Endothelial cell of umbilical vein (primary cell): ENCODE data around the gene TXNRD2. TPM values are rescaled to one million over a fixed set of nuclear protein-coding genes. Genes with fewer than 3 reads are reported as not detected.

Source experiments
- BruUV-seq: library from RNA; stranded (reverse); fragments of 400-500 nt; replicated peaks from 2 replicates; lab custom pipeline; 2021; lab: Mats Ljungman, UMichigan
- CTCF ChIA-PET: fragments of 300-600, 350-600 bp; sonication (Branson Sonifier 250); formaldehyde crosslinking; loops from one replicate; lab custom pipeline; 2021; ENCODE audit warnings: antibody characterized with exemption, inconsistent platforms; lab: Charles Lee
- POLR2A ChIA-PET: fragments of 300-600, 350-600 bp; sonication (Branson Sonifier 250); formaldehyde crosslinking; loops from one replicate; lab custom pipeline; 2021; ENCODE audit warnings: antibody characterized with exemption, inconsistent platforms; lab: Charles Lee
- DNase-seq: peaks from one replicate; pipeline ENCODE4 v3.0.0-alpha.2; 2011; ENCODE audit warnings: low read depth, low spot score
- FAIRE-seq: peaks from 2 replicates; lab custom pipeline; 2011; peaks lifted over from hg19 to GRCh38; lab: Jason Lieb, UNC
- H2AFZ ChIP-seq: 2 replicates; pipeline ENCODE4 v1.6.0; 2012; ENCODE audit warnings: low read depth, low read length, control low read depth, inconsistent platforms
- H3K27ac ChIP-seq: 2 replicates; pipeline ENCODE4 v1.5.1; 2011; ENCODE audit warnings: low read depth, mild to moderate bottlenecking, control low read depth, low read length, moderate library complexity; ENCODE audit not compliant: insufficient read depth
- H3K27me3 ChIP-seq, 2 experiments: 2 replicates each; pipeline versions ENCODE4 v1.6.0 to v1.6.1; 2011; ENCODE audit warnings: low read length in 2 of 2, mixed read lengths in 1 of 2; ENCODE audit not compliant: control insufficient read depth in 2 of 2, insufficient read depth in 2 of 2
- H3K36me3 ChIP-seq, 2 experiments: 2 replicates in 1 of 2; 3 replicates in 1 of 2; pipeline ENCODE4 v1.5.1; 2011; ENCODE audit warnings: low read length in 2 of 2, mild to moderate bottlenecking in 1 of 2, moderate library complexity in 1 of 2; ENCODE audit not compliant: control insufficient read depth in 2 of 2, insufficient read depth in 2 of 2; ENCODE audit errors: extremely low read depth in 1 of 2
- H3K4me1 ChIP-seq: 3 replicates; pipeline ENCODE4 v1.5.1; 2011; ENCODE audit warnings: mild to moderate bottlenecking, low read length; ENCODE audit not compliant: control insufficient read depth, insufficient read depth; ENCODE audit errors: extremely low read depth
- H3K4me2 ChIP-seq: 2 replicates; pipeline ENCODE4 v1.6.1; 2011; ENCODE audit warnings: low read length, control low read depth, mixed read lengths; ENCODE audit not compliant: insufficient read depth
- H3K4me3 ChIP-seq, 3 experiments: fragments of 200-600 bp in 1 of 3; sonication (generic), shearing (Covaris generic) in 1 of 3; replicated peaks in 1 of 3; 2 replicates each; pipeline ENCODE4 v1.5.1; 2011 to 2016; ENCODE audit warnings: control low read depth in 3 of 3, low read length in 3 of 3, mild to moderate bottlenecking in 2 of 3, inconsistent platforms in 1 of 3, low read depth in 1 of 3, moderate library complexity in 1 of 3; ENCODE audit not compliant: insufficient read depth in 1 of 3
- H3K79me2 ChIP-seq: 2 replicates; pipeline ENCODE4 v1.6.0; 2012; ENCODE audit warnings: low read length, inconsistent platforms; ENCODE audit not compliant: control insufficient read depth, insufficient read depth
- H3K9ac ChIP-seq: replicated peaks from 2 replicates; pipeline ENCODE3; 2011; ENCODE audit warnings: low read length, control low read depth; ENCODE audit not compliant: insufficient read depth; ENCODE audit errors: extremely low read depth
- H3K9me1 ChIP-seq: replicated peaks from 3 replicates; pipeline ENCODE4 v1.6.0; 2011; ENCODE audit warnings: mild to moderate bottlenecking, low read length; ENCODE audit not compliant: control insufficient read depth, insufficient read depth; ENCODE audit errors: extremely low read depth
- H3K9me3 ChIP-seq: replicated peaks from 2 replicates; pipeline ENCODE4 v1.5.1; 2012; ENCODE audit warnings: low read length, inconsistent platforms; ENCODE audit not compliant: control insufficient read depth, insufficient read depth
- H4K20me1 ChIP-seq: replicated peaks from 2 replicates; pipeline ENCODE3; 2011; ENCODE audit warnings: mild to moderate bottlenecking, low read length; ENCODE audit not compliant: control insufficient read depth, insufficient read depth; ENCODE audit errors: extremely low read depth
- EZH2 ChIP-seq: IDR thresholded peaks from 2 replicates; pipeline ENCODE4 v1.6.1; 2012; ENCODE audit warnings: borderline replicate concordance, low read depth, mild to moderate bottlenecking, moderate library complexity, low read length, inconsistent platforms; ENCODE audit not compliant: severe bottlenecking
- FOS ChIP-seq: IDR thresholded peaks from 2 replicates; pipeline ENCODE4 v1.6.1; 2011; ENCODE audit warnings: mild to moderate bottlenecking, low read length, moderate library complexity, borderline replicate concordance; ENCODE audit not compliant: insufficient read depth
- GATA2 ChIP-seq: IDR thresholded peaks from 2 replicates; pipeline ENCODE4 v1.7.0; 2011; ENCODE audit warnings: low read depth, mild to moderate bottlenecking, moderate library complexity, mixed read lengths, low read length; ENCODE audit not compliant: insufficient read length, insufficient read depth
- JUN ChIP-seq: IDR thresholded peaks from 2 replicates; pipeline ENCODE4 v1.6.1; 2011; ENCODE audit warnings: borderline replicate concordance, low read depth; ENCODE audit not compliant: insufficient read length, insufficient read depth
- MYC ChIP-seq: IDR thresholded peaks from one replicate; pipeline ENCODE4 v1.6.1; 2011; ENCODE audit warnings: mild to moderate bottlenecking, low read depth, low read length
- POLR2A ChIP-seq: IDR thresholded peaks from 2 replicates; pipeline ENCODE4 v1.6.1; 2012; ENCODE audit warnings: low read depth, mild to moderate bottlenecking, control low read depth, low read length
- POLR2AphosphoS5 ChIP-seq: IDR thresholded peaks from 2 replicates; pipeline ENCODE4 v1.6.1; 2012; ENCODE audit warnings: low read depth, mild to moderate bottlenecking, control low read depth, low read length, moderate library complexity; ENCODE audit not compliant: insufficient read depth
- dilution Hi-C: fragments of 300-500 bp; cut with MboI; formaldehyde crosslinking; loops from one replicate; pipeline ENCODE4 v1.15.0; 2019; ENCODE audit warnings: low sequenced_read_pairs; ENCODE audit not compliant: extremely low pct_ligation_motif_present
- intact Hi-C: fragments of 100-400 bp; cut with micrococcal nuclease; formaldehyde crosslinking; loops from one replicate; pipeline ENCODE4 v1.10.0; 2022
- polyA plus RNA-seq, 4 experiments: library from polyadenylated mRNA; depleted of rRNA in 3 of 4; stranded (reverse) in 3 of 4; unstranded in 1 of 4; fragments of >200 nt; gene quantifications; 2 replicates each; pipeline versions ENCODE4 v1.2.1 to v1.2.3, GENCODE V29; 2011 to 2012; ENCODE audit warnings: missing spikeins in 1 of 4
- total RNA-seq: library from RNA; stranded (reverse); gene quantifications from 2 replicates; pipeline ENCODE4 v1.2.3, GENCODE V29; 2021
- TF ChIP-seq, protein P1 (sequence below): IDR thresholded peaks from 2 replicates; pipeline ENCODE4 v1.6.1; 2011; ENCODE audit not compliant: insufficient read depth, insufficient read length
- TF ChIP-seq, protein P2 (sequence below), 2 donors: IDR thresholded peaks; 1 replicate in 1 of 2; 2 replicates in 1 of 2; pipeline ENCODE4 v1.5.1; 2011; ENCODE audit warnings: low read length in 2 of 2, mild to moderate bottlenecking in 2 of 2, moderate library complexity in 2 of 2, control low read depth in 1 of 2, inconsistent platforms in 1 of 2, low read depth in 1 of 2; ENCODE audit not compliant: insufficient read depth in 1 of 2; ENCODE audit errors: extremely low read depth in 1 of 2

Gene TXNRD2
- total and polyA plus RNA-seq, 2 donors (not counting 3 experiments of a cell fraction or from before 2014, with no cell fraction given) = 211 to 440 TPM

DNA sequence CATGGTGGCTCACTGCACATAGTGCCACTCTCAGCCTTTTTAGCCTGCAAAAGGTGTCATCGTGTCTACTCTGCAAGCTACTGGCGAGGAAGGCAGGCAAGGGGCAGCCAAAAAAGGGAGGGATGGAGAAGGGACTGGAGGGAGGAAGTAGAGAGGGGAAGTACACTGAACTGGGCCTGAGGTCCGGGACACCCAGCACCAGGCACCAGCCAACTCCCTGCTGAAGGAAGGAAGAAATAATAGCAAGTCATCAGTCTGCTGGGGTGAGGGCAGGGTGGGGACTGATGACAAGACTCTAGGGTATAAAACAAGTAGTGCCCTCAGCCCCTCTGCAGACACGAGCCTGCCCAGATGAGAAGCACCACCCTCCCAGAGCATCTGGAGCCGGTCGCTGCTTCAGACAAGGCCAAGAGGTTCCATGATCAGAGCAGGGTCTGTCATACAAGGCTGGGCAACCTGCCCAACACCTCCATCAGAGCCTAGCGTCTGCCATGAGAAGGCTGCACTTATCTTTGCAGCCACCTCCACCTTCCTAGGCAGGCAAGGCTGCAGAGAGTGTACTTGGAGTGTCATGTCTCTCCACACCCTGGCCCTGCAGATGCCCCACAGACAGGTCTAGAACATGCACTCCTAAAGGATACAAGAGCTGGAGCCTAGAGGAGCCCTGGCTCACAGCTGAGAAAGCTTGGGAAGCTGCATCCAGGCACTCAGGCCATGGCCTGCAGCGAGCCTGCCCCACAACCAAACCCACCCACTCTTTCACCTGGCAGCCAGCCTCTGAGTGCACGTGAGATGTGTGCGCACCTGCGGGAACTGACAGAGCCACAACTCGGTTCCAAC lies 9.0 kb downstream of the TXNRD2 start:
- ChIA-PET POLR2A (no interaction called here), CTCF (interaction anchor here (1.0 kb wide), 1 partner anchor 202 kb away, joined by 3 read pairs; no protein-coding TSS in a partner anchor)
- dilution Hi-C loops (no loop called here), intact Hi-C loops (no loop called here)
- Histone ChIP-seq H3K27me3 (no peaks in the 10 kb centered on the region), H3K27ac (no peak overlapping the region), H3K79me2 (no peaks in the 10 kb centered on the region), H3K4me3 (no peak overlapping the region), H3K4me1 (peaks cover under 1% of the 10 kb centered on the region), H3K9me3 (no peaks in the 10 kb centered on the region), H3K4me2 (no peak overlapping the region), H2AFZ (no peak overlapping the region), H4K20me1 (no peaks in the 10 kb centered on the region), H3K9me1 (no peaks in the 10 kb centered on the region), H3K9ac (no peak overlapping the region), H3K36me3 (peaks cover 0 to 3% of the 10 kb centered on the region in 2 experiments)
- BruUV-seq = no TSS peak
- DNase-seq (no peak), FAIRE-seq (no peak)
- TF ChIP-seq MYC (no peak), FOS (no peak), GATA2 (no peak), POLR2A (no peak), POLR2AphosphoS5 (no peak), JUN (no peak), EZH2 (no peak)
- TF ChIP-seq, protein P1, sequence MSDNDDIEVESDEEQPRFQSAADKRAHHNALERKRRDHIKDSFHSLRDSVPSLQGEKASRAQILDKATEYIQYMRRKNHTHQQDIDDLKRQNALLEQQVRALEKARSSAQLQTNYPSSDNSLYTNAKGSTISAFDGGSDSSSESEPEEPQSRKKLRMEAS = no peak
- TF ChIP-seq, protein P2, sequence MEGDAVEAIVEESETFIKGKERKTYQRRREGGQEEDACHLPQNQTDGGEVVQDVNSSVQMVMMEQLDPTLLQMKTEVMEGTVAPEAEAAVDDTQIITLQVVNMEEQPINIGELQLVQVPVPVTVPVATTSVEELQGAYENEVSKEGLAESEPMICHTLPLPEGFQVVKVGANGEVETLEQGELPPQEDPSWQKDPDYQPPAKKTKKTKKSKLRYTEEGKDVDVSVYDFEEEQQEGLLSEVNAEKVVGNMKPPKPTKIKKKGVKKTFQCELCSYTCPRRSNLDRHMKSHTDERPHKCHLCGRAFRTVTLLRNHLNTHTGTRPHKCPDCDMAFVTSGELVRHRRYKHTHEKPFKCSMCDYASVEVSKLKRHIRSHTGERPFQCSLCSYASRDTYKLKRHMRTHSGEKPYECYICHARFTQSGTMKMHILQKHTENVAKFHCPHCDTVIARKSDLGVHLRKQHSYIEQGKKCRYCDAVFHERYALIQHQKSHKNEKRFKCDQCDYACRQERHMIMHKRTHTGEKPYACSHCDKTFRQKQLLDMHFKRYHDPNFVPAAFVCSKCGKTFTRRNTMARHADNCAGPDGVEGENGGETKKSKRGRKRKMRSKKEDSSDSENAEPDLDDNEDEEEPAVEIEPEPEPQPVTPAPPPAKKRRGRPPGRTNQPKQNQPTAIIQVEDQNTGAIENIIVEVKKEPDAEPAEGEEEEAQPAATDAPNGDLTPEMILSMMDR (IDR thresholded peaks at IDR 0.05; ENCODE audit: extremely low read depth in 1 of 2, insufficient read depth in 1 of 2, low read depth in 1 of 2, low read length in 2 of 2) = no peak
